K562 (cell line): ENCODE results near the gene IGSF21. TPM values are rescaled to one million over a fixed set of nuclear protein-coding genes. Genes with fewer than 3 reads are reported as not detected.

Experiments used
- ATAC-seq: fragments of 200-7000 bp; cut with Tn5 transposase; 3 replicates; pipeline ENCODE4 v1.9.1; 2020; ENCODE audit warnings: moderate library complexity
- BruUV-seq: library from RNA; stranded (reverse); fragments of 400-500 nt; replicated peaks from 2 replicates; lab custom pipeline; 2021; lab: Mats Ljungman, UMichigan
- CTCF ChIA-PET: fragments of 300-600 bp; formaldehyde crosslinking; extraction: SDS; loops from one replicate; lab custom pipeline; 2021; ENCODE audit warnings: low intra/inter-chr PET ratio; lab: Yijun Ruan, JAX
- POLR2A ChIA-PET: fragments of 300-600, 350-650 bp; sonication (Branson Sonifier 250); formaldehyde crosslinking; extraction: SDS; loops from one replicate; lab custom pipeline; 2021; ENCODE audit warnings: antibody characterized with exemption, inconsistent platforms; lab: Yijun Ruan, JAX
- DNase-seq, 4 experiments: peaks; one replicate each; pipeline versions ENCODE4 v3.0.0 to v3.0.0-alpha.2; 2011 to 2018; ENCODE audit warnings: low spot score in 3 of 4, mixed read lengths in 3 of 4; ENCODE audit errors: extremely low read depth in 1 of 4
- FAIRE-seq: peaks from 2 replicates; lab custom pipeline; 2011; peaks lifted over from hg19 to GRCh38; lab: Jason Lieb, UNC
- H2AFZ ChIP-seq: 2 replicates; pipeline ENCODE4 v1.6.0; 2011; ENCODE audit warnings: low read depth, low read length, control low read depth, inconsistent platforms
- H3K27ac ChIP-seq: fragments of 200-600 bp; 3 replicates; pipeline ENCODE4 v1.8.0; 2011; ENCODE audit warnings: low read depth, mild to moderate bottlenecking, control low read depth, inconsistent platforms, low read length, moderate library complexity, mixed read lengths; ENCODE audit errors: extremely low read depth
- H3K27me3 ChIP-seq, 2 experiments: fragments of 300-600 bp in 1 of 2; 2 replicates in 1 of 2; 3 replicates in 1 of 2; pipeline versions ENCODE4 v1.6.0 to v1.8.0; 2011; ENCODE audit warnings: inconsistent platforms in 2 of 2, low read length in 2 of 2, mild to moderate bottlenecking in 1 of 2, mixed read lengths in 1 of 2, moderate library complexity in 1 of 2; ENCODE audit not compliant: control insufficient read depth in 2 of 2, insufficient read depth in 2 of 2
- H3K36me3 ChIP-seq: fragments of 300-600 bp; 3 replicates; pipeline ENCODE4 v1.8.0; 2011; ENCODE audit warnings: mild to moderate bottlenecking, low read length, inconsistent platforms; ENCODE audit not compliant: control insufficient read depth, insufficient read depth
- H3K4me1 ChIP-seq, 2 experiments: fragments of 200-600 bp in 1 of 2; replicated peaks in 1 of 2; 2 replicates in 1 of 2; 3 replicates in 1 of 2; pipeline versions ENCODE4 v1.5.1 to v1.8.0; 2011; ENCODE audit warnings: inconsistent platforms in 2 of 2, low read length in 2 of 2, mild to moderate bottlenecking in 1 of 2, mixed read lengths in 1 of 2, moderate library complexity in 1 of 2; ENCODE audit not compliant: control insufficient read depth in 2 of 2, insufficient read depth in 2 of 2
- H3K4me2 ChIP-seq: 2 replicates; pipeline ENCODE4 v1.6.1; 2011; ENCODE audit warnings: low read length, control low read depth, inconsistent platforms, mixed read lengths; ENCODE audit not compliant: insufficient read depth
- H3K4me3 ChIP-seq: fragments of 200-600 bp; sonication (generic), shearing (Covaris generic); 2 replicates; pipeline ENCODE4 v1.5.1; 2016; ENCODE audit warnings: control low read depth, inconsistent platforms
- H3K79me2 ChIP-seq: fragments of 200-600 bp; 3 replicates; pipeline ENCODE4 v1.8.0; 2011; ENCODE audit warnings: low read length, inconsistent platforms; ENCODE audit not compliant: control insufficient read depth, insufficient read depth
- H3K9ac ChIP-seq, 2 experiments: 2 replicates each; pipeline versions ENCODE4 v1.6.0 to v1.6.1; 2011; ENCODE audit warnings: low read depth in 2 of 2, low read length in 2 of 2, control low read depth in 1 of 2, inconsistent platforms in 1 of 2, mild to moderate bottlenecking in 1 of 2, mixed read lengths in 1 of 2; ENCODE audit not compliant: insufficient read depth in 1 of 2
- H3K9me1 ChIP-seq: one replicate; pipeline ENCODE4 v1.6.0; 2011; ENCODE audit warnings: inconsistent platforms, mild to moderate bottlenecking, low read length, moderate library complexity; ENCODE audit not compliant: control insufficient read depth, insufficient read depth
- H3K9me3 ChIP-seq: replicated peaks from 2 replicates; pipeline ENCODE4 v1.5.1; 2011; ENCODE audit warnings: low read depth, low read length, inconsistent platforms; ENCODE audit not compliant: control insufficient read depth, insufficient read depth
- H4K20me1 ChIP-seq: replicated peaks from 2 replicates; pipeline ENCODE4 v1.6.1; 2011; ENCODE audit warnings: low read length, inconsistent platforms, mixed read lengths; ENCODE audit not compliant: control insufficient read depth, insufficient read depth
- FOS ChIP-seq: IDR thresholded peaks from 3 replicates; pipeline ENCODE4 v1.6.1; 2011; ENCODE audit not compliant: insufficient read length; ENCODE audit errors: extremely low read depth
- FOXJ3 ChIP-seq: sonication (generic); formaldehyde crosslinking; IDR thresholded peaks from 2 replicates; pipeline ENCODE4 v1.4.0; 2020; ENCODE audit warnings: mild to moderate bottlenecking, missing genetic modification reagents
- NCOA2 ChIP-seq, 2 experiments: fragments of 450-650 bp; IDR thresholded peaks; 2 replicates each; pipeline ENCODE4 v1.6.1; 2018; ENCODE audit warnings: mild to moderate bottlenecking in 2 of 2, moderate library complexity in 1 of 2; ENCODE audit not compliant: partially characterized antibody in 2 of 2
- NCOA6 ChIP-seq: fragments of 450-650 bp; IDR thresholded peaks from 2 replicates; pipeline ENCODE4 v1.6.1; 2017; ENCODE audit warnings: mild to moderate bottlenecking
- NFE2 ChIP-seq: IDR thresholded peaks from 2 replicates; pipeline ENCODE4 v1.6.1; 2014; ENCODE audit warnings: antibody characterized with exemption, low read depth
- USF2 ChIP-seq: sonication (generic); formaldehyde crosslinking; IDR thresholded peaks from 2 replicates; pipeline ENCODE4 v1.5.0; 2020; ENCODE audit warnings: missing genetic modification reagents
- ZNF592 ChIP-seq: fragments of 450-650 bp; IDR thresholded peaks from 2 replicates; pipeline ENCODE4 v1.6.1; 2017; ENCODE audit warnings: antibody characterized with exemption, mild to moderate bottlenecking
- WGBS: fragments of 100-300 bp; shearing (Covaris generic); methylation state at CpG from one replicate; pipeline ENCODE4 v1.1.6; 2016; ENCODE audit warnings: low coverage, mixed read lengths; ENCODE audit not compliant: insufficient coverage; ENCODE audit errors: missing lambda C conversion rate; 5-methylcytosine and 5-hydroxymethylcytosine counted together
- in situ Hi-C: fragments of 300-500 bp; cut with MboI; formaldehyde crosslinking; loops from 4 replicates; pipeline ENCODE4 v1.15.0; 2018; ENCODE audit warnings: inconsistent platforms, mixed read lengths
- intact Hi-C: fragments of 100-400 bp; cut with micrococcal nuclease; formaldehyde crosslinking; loops from 2 replicates; pipeline ENCODE4 v1.14.2; 2022
- polyA plus RNA-seq, 8 experiments: library from polyadenylated mRNA; depleted of rRNA in 4 of 8; stranded (reverse) in 5 of 8; unstranded in 3 of 8; fragments of >200 nt; fragmentation: Nextera tagmentation in 2 of 8; fragmentation: Illumina TruSeq in 1 of 8; extraction: Ambion mirVana in 2 of 8; extraction: Trizol in 1 of 8; gene quantifications; 2 replicates each; pipeline versions ENCODE4 v1.2.1 to v1.2.3, GENCODE V29; 2011 to 2014; ENCODE audit warnings: inconsistent platforms in 1 of 8, missing spikeins in 1 of 8
- total RNA-seq, 7 experiments: library from RNA; depleted of rRNA in 6 of 7; stranded (reverse); fragments of >200 nt in 6 of 7; fragmentation: Illumina TruSeq in 2 of 7; extraction: Trizol in 2 of 7; gene quantifications; 2 replicates each; pipeline versions ENCODE4 v1.2.1 to v1.2.3, GENCODE V29; 2011 to 2021; ENCODE audit warnings: low replicate concordance in 1 of 7

IGSF21 gene
- total and polyA plus RNA-seq, 9 of the 15 experiments (the other 6 are each of a cell fraction or from before 2014, with no cell fraction given) = not detected

- Histone ChIP-seq H4K20me1 (no peaks in the 10 kb centered on the region), H3K9me3 (no peaks in the 10 kb centered on the region), H3K36me3 (no peaks in the 10 kb centered on the region), H3K79me2 (no peaks in the 10 kb centered on the region), H3K27ac (no peak overlapping the region), H3K4me2 (no peak overlapping the region), H3K9ac (no peak overlapping the region), H3K9me1 (no peaks in the 10 kb centered on the region), H3K4me3 (no peak overlapping the region), H2AFZ (no peak overlapping the region), H3K27me3 (peaks cover 0 to 16% of the 10 kb centered on the region in 2 experiments; a peak in 3 of 5 replicates), H3K4me1 (no peaks in the 10 kb centered on the region)
- DNase-seq (no peak), FAIRE-seq (no peak), ATAC-seq (no peak)
- intact Hi-C loops = no loop called here
- ChIA-PET CTCF (no interaction called here), POLR2A (no interaction called here)
- in situ Hi-C loops = no loop called here
- BruUV-seq = no TSS peak
- WGBS = 0% methylated on average over 4 of the region's 4 CpGs
- TF ChIP-seq NFE2 (no peak), FOS (no peak), NCOA2 (IDR thresholded peaks at IDR 0.05; ENCODE audit: partially characterized antibody in 2 of 2) (no peak), NCOA6 (no peak), USF2 (CRISPR knock-in tag) (no peak), ZNF592 (no peak), FOXJ3 (CRISPR knock-in tag) (no peak)
Observed at GRCh38 chr1:18203645-18204044, 96.0 kb downstream of the IGSF21 start.
